OCI-LY1 (cell line): ENCODE measurements around the gene PCNX1.

Experiments used
- EZH2 ChIP-seq: fragments of 200-600 bp; sonication (generic), shearing (Covaris generic); IDR thresholded peaks from 2 replicates; pipeline ENCODE4 v1.8.0; 2017; ENCODE audit warnings: borderline replicate concordance, mixed run types, mild to moderate bottlenecking, antibody characterized with exemption, low read length, moderate library complexity, mixed read lengths
- TF ChIP-seq, protein P1 (sequence below): fragments of 200-600 bp; sonication (generic), shearing (Covaris generic); IDR thresholded peaks from 2 replicates; pipeline ENCODE4 v1.5.1; 2017; ENCODE audit warnings: mild to moderate bottlenecking, antibody characterized with exemption, low read length, moderate library complexity, mixed read lengths

DNA sequence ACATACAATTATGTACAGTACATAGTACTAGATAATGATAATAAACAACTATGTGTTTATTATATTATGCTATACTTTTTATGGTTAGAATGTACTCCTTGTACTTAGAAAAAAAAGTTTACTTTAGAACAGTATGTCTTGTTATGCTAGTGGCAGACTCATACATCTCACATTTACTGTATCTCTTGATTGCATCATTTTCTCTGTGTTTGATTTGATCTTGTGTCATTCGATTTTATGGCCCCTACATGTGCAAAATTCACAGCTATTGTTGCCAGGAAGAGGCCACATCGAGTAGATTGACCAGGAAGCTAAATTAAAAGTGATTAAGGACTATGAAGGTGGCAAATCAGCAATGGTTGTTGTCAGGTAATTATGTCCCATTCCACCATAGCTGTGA, 153.0 kb downstream of the PCNX1 start:
- TF ChIP-seq, protein P1, sequence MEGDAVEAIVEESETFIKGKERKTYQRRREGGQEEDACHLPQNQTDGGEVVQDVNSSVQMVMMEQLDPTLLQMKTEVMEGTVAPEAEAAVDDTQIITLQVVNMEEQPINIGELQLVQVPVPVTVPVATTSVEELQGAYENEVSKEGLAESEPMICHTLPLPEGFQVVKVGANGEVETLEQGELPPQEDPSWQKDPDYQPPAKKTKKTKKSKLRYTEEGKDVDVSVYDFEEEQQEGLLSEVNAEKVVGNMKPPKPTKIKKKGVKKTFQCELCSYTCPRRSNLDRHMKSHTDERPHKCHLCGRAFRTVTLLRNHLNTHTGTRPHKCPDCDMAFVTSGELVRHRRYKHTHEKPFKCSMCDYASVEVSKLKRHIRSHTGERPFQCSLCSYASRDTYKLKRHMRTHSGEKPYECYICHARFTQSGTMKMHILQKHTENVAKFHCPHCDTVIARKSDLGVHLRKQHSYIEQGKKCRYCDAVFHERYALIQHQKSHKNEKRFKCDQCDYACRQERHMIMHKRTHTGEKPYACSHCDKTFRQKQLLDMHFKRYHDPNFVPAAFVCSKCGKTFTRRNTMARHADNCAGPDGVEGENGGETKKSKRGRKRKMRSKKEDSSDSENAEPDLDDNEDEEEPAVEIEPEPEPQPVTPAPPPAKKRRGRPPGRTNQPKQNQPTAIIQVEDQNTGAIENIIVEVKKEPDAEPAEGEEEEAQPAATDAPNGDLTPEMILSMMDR: no peak
- TF ChIP-seq EZH2: no peak
